Activated naive CD4-positive, alpha-beta T cell treated with anti-CD3 and anti-CD28 coated beads, Interleukin-2, amount 50 U/mL, for 24 hours (primary cell): ENCODE results near the gene LRRC4C.

ENCODE experiments used
- H3K27ac Mint-ChIP-seq: one replicate; pipeline ENCODE4 v1.8.0; 2021; ENCODE audit warnings: mild to moderate bottlenecking, mixed read lengths
- H3K27me3 Mint-ChIP-seq: one replicate; pipeline ENCODE4 v1.8.0; 2021; ENCODE audit warnings: mixed read lengths
- H3K36me3 Mint-ChIP-seq: one replicate; pipeline ENCODE4 v1.8.0; 2021; ENCODE audit warnings: mixed read lengths
- H3K4me1 Mint-ChIP-seq: one replicate; pipeline ENCODE4 v1.8.0; 2021; ENCODE audit warnings: mixed read lengths
- H3K4me3 Mint-ChIP-seq: one replicate; pipeline ENCODE4 v1.8.0; 2021; ENCODE audit warnings: mild to moderate bottlenecking, mixed read lengths
- H3K9me3 Mint-ChIP-seq: one replicate; pipeline ENCODE4 v1.8.0; 2021; ENCODE audit warnings: mixed read lengths

The LRRC4C gene

GRCh38 chr11:40162901-40163883 lies 1296.3 kb downstream of the LRRC4C start:
- Mint-ChIP-seq H3K9me3 (peaks cover 9% of the 10 kb centered on the region), H3K36me3 (no peaks in the 10 kb centered on the region), H3K4me3 (no peak overlapping the region), H3K27me3 (no peaks in the 10 kb centered on the region), H3K4me1 (no peaks in the 10 kb centered on the region), H3K27ac (no peak overlapping the region)

GRCh38 chr11:40161854-40162410 lies 1297.5 kb downstream of the LRRC4C start:
- Mint-ChIP-seq H3K9me3 (peaks cover 15% of the 10 kb centered on the region), H3K27me3 (no peaks in the 10 kb centered on the region), H3K36me3 (no peaks in the 10 kb centered on the region), H3K27ac (no peak overlapping the region), H3K4me1 (no peaks in the 10 kb centered on the region), H3K4me3 (no peak overlapping the region)

DNA sequence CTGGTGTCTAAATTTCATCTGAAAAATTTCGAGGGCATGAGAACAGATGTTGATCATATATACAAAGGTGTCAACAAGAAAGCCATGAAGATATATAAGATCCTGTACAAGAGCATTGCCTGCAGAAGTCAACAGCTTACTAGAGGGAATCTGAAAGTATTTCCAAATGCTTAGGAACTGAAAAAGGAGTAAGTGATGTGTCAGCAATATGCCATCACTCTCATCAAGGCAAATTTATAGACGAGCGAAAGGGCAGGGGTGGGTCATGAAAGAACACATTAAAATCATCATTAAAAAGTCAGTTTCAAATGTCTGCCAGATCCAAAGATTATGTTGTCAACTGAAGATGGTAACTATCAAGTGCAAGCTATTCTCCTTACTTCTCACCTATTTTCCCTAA lies 1299.0 kb downstream of the LRRC4C start:
- H3K4me1 Mint-ChIP-seq, result no peaks in the 10 kb centered on the region
- no peaks in the 10 kb centered on the region for H3K27me3 Mint-ChIP-seq
- H3K4me3 Mint-ChIP-seq, result no peak overlapping the region
- H3K9me3 Mint-ChIP-seq, result peaks cover 26% of the 10 kb centered on the region
- no peaks in the 10 kb centered on the region for H3K36me3 Mint-ChIP-seq
- no peak overlapping the region for H3K27ac Mint-ChIP-seq

DNA sequence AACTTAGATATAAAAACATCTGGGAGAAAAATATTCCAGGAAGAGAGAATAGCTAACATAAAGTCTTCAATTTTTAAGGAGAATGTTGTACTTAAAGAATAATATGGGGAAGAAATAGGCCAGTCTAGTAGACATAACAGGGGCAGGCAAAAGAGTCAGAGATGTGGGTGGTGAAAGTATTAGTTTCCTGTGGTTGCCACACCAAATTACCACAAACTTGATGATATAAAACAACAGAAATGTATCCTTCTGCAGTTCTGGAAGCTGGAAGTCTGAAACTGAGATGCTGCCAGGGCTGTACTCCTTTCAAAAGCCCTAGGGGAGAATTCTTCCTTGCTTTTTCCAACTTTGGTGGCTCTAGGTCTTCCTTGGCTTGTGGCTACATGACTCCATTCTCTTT lies 1309.7 kb downstream of the LRRC4C start:
- peaks cover 5% of the 10 kb centered on the region for H3K9me3 Mint-ChIP-seq
- no peak overlapping the region for H3K4me3 Mint-ChIP-seq
- H3K27me3 Mint-ChIP-seq, result no peaks in the 10 kb centered on the region
- H3K4me1 Mint-ChIP-seq, result no peaks in the 10 kb centered on the region
- no peak overlapping the region for H3K27ac Mint-ChIP-seq
- no peaks in the 10 kb centered on the region for H3K36me3 Mint-ChIP-seq

GRCh38 chr11:40140560-40140959 lies 1318.9 kb downstream of the LRRC4C start:
- Mint-ChIP-seq H3K4me1 (no peaks in the 10 kb centered on the region), H3K36me3 (no peaks in the 10 kb centered on the region), H3K9me3 (peaks cover 9% of the 10 kb centered on the region), H3K27ac (no peak overlapping the region), H3K4me3 (no peak overlapping the region), H3K27me3 (no peaks in the 10 kb centered on the region)

DNA sequence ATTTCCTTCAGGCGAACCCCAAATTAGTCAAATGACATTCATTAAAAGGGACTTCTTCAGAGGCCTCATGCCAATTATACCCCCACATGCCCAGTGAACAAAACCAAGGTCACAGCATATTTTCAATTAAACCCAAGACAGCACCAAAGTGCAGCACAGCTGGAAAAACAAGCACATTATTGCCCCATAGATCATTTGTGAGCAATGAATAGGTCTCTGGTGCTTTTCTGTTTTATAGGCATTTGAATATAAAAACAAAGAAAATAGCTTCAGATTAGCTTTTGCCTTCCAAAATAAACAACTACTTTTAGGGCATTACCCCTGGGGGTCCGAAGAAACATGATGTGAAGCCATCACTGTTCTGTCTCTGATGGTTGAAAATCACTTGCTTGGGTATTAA lies 1319.9 kb downstream of the LRRC4C start:
- no peaks in the 10 kb centered on the region for H3K36me3 Mint-ChIP-seq
- H3K27me3 Mint-ChIP-seq, result no peaks in the 10 kb centered on the region
- H3K4me1 Mint-ChIP-seq, result no peaks in the 10 kb centered on the region
- H3K27ac Mint-ChIP-seq, result no peak overlapping the region
- peaks cover 9% of the 10 kb centered on the region for H3K9me3 Mint-ChIP-seq
- no peak overlapping the region for H3K4me3 Mint-ChIP-seq

DNA sequence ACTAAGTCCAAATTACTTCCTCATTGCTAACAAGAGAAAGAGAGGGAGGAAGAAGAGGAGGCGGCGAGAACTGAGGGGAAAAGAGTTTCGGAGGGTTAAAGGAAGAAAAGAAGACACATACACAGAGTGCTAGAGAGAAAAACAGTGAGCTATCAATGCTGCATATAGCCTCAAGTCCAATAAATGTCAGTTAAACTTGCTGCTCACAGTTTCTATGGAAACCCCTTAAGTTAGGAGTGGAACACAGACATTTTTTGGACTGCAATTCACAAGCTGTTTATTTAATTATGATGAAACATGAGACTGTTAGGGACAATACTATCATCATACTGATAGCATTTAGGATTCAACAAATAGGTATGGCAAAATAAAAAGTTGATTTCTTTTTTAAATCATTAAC lies 1320.4 kb downstream of the LRRC4C start:
- H3K4me3 Mint-ChIP-seq, result no peak overlapping the region
- H3K27me3 Mint-ChIP-seq, result no peaks in the 10 kb centered on the region
- H3K9me3 Mint-ChIP-seq, result peaks cover 9% of the 10 kb centered on the region
- H3K27ac Mint-ChIP-seq, result no peak overlapping the region
- no peaks in the 10 kb centered on the region for H3K4me1 Mint-ChIP-seq
- H3K36me3 Mint-ChIP-seq, result no peaks in the 10 kb centered on the region

DNA sequence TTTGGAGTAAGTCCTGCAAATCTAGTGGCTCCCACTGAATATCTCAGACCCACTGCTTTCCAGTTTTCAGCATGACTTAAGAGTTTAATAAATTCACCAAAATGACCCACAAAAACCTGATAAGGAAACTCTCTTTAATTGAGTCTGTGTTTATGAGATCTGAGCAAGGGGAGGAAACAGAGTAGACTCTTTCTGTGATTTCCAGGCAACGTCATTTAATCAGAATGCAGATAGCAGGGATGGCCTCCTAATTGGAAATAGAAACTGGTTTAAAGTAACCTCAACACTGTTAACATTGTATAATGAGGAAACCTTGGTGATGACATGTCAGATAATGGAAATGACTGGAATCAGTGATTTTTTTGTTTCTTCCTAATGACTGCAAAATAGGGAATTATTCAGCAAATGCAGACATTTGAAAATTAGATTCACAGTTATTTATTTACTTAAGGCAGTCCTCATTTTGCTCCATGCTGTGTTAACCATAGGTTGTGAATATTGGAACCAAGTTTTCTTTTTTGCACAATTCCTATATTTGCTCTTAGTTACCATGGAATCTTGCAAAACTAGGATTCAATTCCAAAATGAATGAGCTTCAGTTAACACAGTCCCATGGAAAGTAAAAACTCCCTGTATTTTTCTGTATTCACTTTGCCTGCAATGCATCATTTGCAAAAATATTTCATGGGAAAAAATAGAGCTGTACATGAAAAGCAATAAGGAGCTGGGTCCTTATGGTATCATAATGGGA lies 1324.5 kb downstream of the LRRC4C start:
- Mint-ChIP-seq H3K36me3 (no peaks in the 10 kb centered on the region), H3K4me1 (no peaks in the 10 kb centered on the region), H3K4me3 (no peak overlapping the region), H3K27ac (no peak overlapping the region), H3K9me3 (no peaks in the 10 kb centered on the region), H3K27me3 (no peaks in the 10 kb centered on the region)

DNA sequence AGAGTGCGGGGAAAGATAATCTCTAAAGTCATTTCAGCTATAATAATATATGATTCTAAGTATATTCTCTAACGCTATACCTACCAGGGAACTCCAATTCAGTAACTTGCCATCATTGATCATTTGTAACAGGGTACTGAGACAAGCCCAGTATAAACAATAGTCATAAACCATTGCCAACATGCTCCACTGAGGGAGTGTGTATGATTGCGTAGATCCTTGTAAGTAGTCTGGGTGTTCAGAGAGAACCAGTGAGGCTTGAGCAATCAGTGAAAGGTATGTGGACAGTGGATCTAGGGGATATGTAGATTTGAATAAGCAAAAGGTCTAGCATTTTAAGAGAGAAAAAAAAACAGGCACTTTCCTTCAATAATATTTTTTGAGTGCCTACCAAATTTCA lies 1326.0 kb downstream of the LRRC4C start:
- Mint-ChIP-seq H3K27ac (no peak overlapping the region), H3K9me3 (peaks cover 3% of the 10 kb centered on the region), H3K4me1 (no peaks in the 10 kb centered on the region), H3K4me3 (no peak overlapping the region), H3K36me3 (no peaks in the 10 kb centered on the region), H3K27me3 (no peaks in the 10 kb centered on the region)

GRCh38 chr11:40132912-40133311 lies 1326.5 kb downstream of the LRRC4C start:
- H3K27me3 Mint-ChIP-seq, result no peaks in the 10 kb centered on the region
- peaks cover 8% of the 10 kb centered on the region for H3K9me3 Mint-ChIP-seq
- H3K4me1 Mint-ChIP-seq, result no peaks in the 10 kb centered on the region
- no peaks in the 10 kb centered on the region for H3K36me3 Mint-ChIP-seq
- no peak overlapping the region for H3K27ac Mint-ChIP-seq
- no peak overlapping the region for H3K4me3 Mint-ChIP-seq

GRCh38 chr11:40130427-40130826 lies 1329.0 kb downstream of the LRRC4C start:
- Mint-ChIP-seq H3K27ac (no peak overlapping the region), H3K4me3 (no peak overlapping the region), H3K36me3 (no peaks in the 10 kb centered on the region), H3K27me3 (no peaks in the 10 kb centered on the region), H3K4me1 (no peaks in the 10 kb centered on the region), H3K9me3 (peaks cover 8% of the 10 kb centered on the region)

- Mint-ChIP-seq H3K4me3 (no peak overlapping the region), H3K27me3 (no peaks in the 10 kb centered on the region), H3K9me3 (peaks cover 11% of the 10 kb centered on the region), H3K27ac (no peak overlapping the region), H3K36me3 (no peaks in the 10 kb centered on the region), H3K4me1 (no peaks in the 10 kb centered on the region)
These were observed 1330.2 kb downstream of the LRRC4C start for GRCh38 chr11:40129266-40129665.

- H3K36me3 Mint-ChIP-seq, result no peaks in the 10 kb centered on the region
- H3K4me1 Mint-ChIP-seq, result no peaks in the 10 kb centered on the region
- H3K4me3 Mint-ChIP-seq, result no peak overlapping the region
- no peak overlapping the region for H3K27ac Mint-ChIP-seq
- H3K9me3 Mint-ChIP-seq, result peaks cover 13% of the 10 kb centered on the region
- no peaks in the 10 kb centered on the region for H3K27me3 Mint-ChIP-seq
These were observed 1334.4 kb downstream of the LRRC4C start for GRCh38 chr11:40125054-40125453.

- H3K27ac Mint-ChIP-seq, result no peak overlapping the region
- H3K9me3 Mint-ChIP-seq, result peaks cover 5% of the 10 kb centered on the region
- no peaks in the 10 kb centered on the region for H3K27me3 Mint-ChIP-seq
- no peak overlapping the region for H3K4me3 Mint-ChIP-seq
- H3K36me3 Mint-ChIP-seq, result no peaks in the 10 kb centered on the region
- no peaks in the 10 kb centered on the region for H3K4me1 Mint-ChIP-seq
These were observed 1339.8 kb downstream of the LRRC4C start for GRCh38 chr11:40119661-40120060.

DNA sequence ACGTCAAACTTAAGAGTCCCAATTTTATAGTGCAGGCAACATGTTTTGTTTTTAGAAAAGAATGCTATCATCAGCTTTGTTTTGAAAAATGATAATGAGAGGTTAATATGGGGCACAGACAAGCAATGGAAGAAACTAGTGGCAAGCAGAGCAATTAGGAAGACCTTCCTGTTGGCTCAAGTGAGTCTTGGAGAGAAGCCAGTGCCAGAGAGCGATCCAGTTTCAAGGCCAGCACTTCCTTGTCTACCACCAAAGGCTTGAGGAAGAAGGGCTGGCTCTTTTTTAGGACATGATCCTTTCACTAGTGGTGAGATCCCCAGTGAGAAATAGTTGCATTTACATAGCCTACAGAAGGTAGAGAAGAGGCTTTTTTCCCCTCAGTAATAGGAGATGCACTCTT lies 1340.7 kb downstream of the LRRC4C start:
- H3K36me3 Mint-ChIP-seq, result no peaks in the 10 kb centered on the region
- H3K4me3 Mint-ChIP-seq, result no peak overlapping the region
- no peaks in the 10 kb centered on the region for H3K27me3 Mint-ChIP-seq
- H3K9me3 Mint-ChIP-seq, result peaks cover 7% of the 10 kb centered on the region
- no peaks in the 10 kb centered on the region for H3K4me1 Mint-ChIP-seq
- no peak overlapping the region for H3K27ac Mint-ChIP-seq

DNA sequence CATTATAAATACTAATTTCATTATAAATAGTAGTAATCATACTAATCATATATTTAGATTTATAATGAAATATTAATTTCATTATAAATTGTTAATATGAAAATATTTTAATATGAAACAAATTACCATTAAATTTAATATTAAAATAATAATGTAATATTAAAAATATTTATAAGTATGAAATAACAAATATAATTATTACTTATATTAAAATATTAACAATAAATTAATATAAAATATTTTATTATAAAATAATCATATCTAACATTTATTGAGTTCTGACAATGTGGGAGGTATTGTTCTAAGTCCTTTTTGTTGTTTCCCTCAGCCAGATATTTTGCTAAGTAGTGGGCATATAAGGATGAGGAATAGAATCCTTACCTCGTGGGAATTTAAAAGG lies 1341.4 kb downstream of the LRRC4C start:
- no peak overlapping the region for H3K4me3 Mint-ChIP-seq
- no peaks in the 10 kb centered on the region for H3K27me3 Mint-ChIP-seq
- H3K36me3 Mint-ChIP-seq, result no peaks in the 10 kb centered on the region
- no peak overlapping the region for H3K27ac Mint-ChIP-seq
- H3K9me3 Mint-ChIP-seq, result peaks cover 9% of the 10 kb centered on the region
- no peaks in the 10 kb centered on the region for H3K4me1 Mint-ChIP-seq
